GM04504 (cell line): Measurements from ENCODE around the gene ATG7.

ENCODE experiments used
- DNase-seq: peaks from one replicate; pipeline ENCODE4 v3.0.0-alpha.2; 2012; ENCODE audit warnings: low read depth

Gene ATG7

GRCh38 chr3:11362600-11362999 is 90.4 kb downstream of the ATG7 start:
- DNase-seq = peak; percentile 35

DNA sequence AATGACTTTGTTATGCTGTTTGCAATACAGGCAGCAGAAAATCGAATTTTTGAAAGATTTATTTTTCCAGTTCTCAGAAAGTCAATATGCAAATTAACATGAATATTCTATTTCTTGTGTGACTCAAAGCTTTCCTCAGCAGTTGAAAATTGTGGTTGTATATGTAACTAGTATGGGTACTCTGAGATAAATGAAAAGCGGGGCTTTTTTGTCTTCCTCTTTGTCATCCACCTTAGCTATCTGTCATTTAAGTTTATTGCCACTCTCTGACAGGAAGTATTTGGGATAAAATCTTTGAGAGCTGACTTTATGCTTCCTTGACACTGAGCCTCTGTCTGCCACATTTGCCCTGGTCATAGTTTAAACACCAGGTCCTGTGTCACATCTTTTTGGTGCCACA is 91.5 kb downstream of the ATG7 start:
- DNase-seq = no peak

GRCh38 chr3:11364181-11364580 is 92.0 kb downstream of the ATG7 start:
- peak; percentile 28 for DNase-seq

DNA sequence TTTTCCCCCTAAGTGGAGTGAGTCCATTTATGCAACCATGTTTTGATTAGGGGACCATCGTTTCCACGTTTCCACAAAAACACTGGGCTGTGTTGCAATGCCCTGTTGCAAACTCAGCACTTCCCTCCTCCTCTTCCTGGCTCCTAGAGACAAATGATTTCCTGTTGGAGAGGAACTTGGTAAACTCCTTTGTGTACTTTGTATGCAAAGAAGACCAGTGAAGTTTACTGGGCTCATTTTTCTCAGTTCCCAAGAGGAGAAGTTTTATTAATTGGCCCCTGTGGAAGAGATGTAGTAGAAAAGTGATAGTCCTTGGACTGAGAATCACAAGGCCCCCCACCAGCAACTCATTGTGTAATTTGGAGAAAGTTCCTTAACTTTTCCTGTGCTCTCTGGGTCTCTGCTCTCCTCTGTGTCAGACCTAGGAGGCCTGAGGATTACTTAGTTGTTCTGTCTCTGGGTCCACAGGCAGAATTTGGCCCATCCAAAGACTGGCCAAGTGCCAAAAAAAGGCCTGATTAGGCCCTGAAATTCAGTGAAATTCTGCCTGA is 95.0 kb downstream of the ATG7 start:
- peak; percentile 44 for DNase-seq

DNA sequence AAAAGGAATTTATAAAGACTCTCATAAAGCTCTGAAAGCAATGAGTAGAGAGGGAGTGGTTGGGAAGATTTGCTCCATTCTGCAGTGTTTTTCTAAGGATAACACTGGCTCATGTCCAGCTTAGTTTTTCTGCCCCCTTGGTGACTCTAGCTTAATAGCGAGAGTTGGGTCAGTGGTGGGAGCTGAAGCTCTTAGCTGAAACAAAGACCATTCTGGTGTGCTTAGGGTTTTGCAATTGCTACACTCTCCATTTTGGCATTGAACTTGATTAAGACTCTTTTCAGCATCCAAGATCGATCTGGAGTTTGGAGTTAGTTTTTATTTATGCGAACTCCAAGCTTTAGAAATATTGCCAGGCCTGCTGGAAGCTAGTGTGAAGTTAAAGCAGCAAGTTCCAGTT is 98.0 kb downstream of the ATG7 start:
- no peak for DNase-seq

GRCh38 chr3:11370966-11371365 is 98.8 kb downstream of the ATG7 start:
- no peak for DNase-seq

GRCh38 chr3:11371747-11372146 is 99.5 kb downstream of the ATG7 start:
- no peak for DNase-seq

DNA sequence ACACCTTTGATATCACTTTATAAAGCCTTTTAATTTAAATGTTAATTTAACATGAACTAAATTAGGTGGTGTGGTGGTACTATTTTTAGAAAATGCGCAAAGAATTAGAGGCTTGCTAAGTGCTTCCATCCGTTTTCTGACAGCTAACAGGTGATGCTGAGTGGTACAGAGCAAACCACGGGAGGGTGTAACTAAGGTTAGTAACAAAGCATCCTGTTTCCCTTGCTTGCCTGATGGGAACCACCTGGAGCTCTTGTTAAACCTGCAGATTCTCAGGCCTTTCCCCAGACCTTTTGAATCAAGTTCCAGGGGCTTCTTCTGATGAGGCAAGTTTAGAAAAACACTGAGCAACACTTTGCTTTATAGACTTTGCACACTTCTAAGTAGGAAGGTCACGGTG is 101.0 kb downstream of the ATG7 start:
- no peak for DNase-seq

DNA sequence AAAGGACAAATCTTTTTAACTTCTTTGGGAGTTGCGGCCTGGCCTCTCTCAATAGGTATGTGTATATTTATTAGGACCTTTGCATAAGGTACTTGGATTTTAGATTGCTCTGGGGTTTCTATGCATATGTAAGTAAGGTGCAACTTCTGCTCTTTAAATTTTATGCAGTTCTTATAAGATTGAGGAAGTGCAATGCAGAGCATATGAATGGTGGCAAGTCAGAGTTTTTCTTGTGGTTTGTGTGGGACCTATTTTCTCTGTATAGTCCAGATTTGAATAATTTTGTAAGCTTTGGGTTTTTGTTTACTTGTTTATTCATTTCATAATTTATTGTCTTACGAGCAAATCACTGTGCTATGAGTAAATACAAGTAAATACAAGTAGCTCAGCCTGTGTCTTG is 101.5 kb downstream of the ATG7 start:
- DNase-seq = no peak

DNA sequence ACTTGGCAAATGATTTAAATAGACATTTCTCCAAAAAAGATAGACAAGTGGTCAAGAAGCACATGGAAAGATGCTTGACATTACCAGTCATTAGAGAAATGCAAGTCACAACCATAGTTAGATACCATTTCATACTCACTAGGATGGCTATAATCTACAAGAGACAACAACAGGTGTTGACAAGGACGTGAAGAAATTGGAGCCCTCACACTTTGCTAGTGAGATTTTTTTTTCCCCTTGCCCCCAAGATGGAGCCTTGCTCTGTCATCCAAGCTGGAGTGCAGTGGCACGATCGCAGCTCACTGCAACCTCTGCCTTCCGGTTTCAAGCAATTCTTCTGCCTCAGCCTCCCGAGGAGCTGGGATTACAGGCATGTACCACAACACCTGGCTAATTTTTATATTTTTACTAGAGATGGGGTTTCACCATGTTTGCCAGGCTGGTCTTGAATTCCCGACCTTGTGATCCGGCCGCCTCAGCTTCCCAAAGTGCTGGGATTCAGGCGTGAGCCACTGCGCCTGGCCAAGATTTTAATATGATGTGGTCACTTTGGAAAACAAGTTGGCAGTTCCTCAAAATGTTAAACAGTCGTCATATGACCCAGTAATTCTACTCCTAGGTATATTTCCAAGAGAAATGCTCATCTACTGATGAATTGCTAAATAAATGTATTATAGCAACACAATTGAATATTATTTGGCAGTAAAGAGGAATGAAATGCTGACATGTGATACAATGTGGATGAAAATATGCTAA is 103.3 kb downstream of the ATG7 start:
- DNase-seq = no peak

- DNase-seq = no peak
These were observed 105.5 kb downstream of the ATG7 start for GRCh38 chr3:11377719-11378118.

DNA sequence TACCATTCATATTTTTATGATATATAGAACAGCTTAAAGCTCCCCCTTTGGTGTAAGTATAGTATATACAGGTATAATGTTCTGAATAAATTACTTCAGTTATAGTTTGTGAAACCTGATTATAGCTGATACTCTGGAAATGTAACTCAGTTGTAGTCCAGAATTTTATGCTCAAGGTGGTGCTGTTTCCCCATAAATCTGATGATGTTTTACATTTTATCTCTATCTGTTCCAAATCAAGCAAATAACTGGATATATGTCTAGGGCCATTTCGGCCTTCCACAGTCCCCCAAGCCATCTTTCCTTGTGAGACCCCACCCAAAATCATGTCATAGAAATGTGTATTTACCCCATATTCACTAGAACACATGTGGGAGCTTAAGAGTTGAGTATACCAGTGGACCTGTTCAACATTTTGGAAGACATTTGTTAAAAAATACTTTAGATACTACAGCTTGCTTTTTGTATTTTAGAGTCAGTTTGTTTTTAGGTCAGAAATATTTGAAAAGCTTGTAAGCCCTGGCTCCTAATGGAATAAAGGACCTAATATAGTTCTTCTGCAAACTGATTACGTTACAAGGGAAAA is 107.1 kb downstream of the ATG7 start:
- DNase-seq = peak; percentile 25

DNA sequence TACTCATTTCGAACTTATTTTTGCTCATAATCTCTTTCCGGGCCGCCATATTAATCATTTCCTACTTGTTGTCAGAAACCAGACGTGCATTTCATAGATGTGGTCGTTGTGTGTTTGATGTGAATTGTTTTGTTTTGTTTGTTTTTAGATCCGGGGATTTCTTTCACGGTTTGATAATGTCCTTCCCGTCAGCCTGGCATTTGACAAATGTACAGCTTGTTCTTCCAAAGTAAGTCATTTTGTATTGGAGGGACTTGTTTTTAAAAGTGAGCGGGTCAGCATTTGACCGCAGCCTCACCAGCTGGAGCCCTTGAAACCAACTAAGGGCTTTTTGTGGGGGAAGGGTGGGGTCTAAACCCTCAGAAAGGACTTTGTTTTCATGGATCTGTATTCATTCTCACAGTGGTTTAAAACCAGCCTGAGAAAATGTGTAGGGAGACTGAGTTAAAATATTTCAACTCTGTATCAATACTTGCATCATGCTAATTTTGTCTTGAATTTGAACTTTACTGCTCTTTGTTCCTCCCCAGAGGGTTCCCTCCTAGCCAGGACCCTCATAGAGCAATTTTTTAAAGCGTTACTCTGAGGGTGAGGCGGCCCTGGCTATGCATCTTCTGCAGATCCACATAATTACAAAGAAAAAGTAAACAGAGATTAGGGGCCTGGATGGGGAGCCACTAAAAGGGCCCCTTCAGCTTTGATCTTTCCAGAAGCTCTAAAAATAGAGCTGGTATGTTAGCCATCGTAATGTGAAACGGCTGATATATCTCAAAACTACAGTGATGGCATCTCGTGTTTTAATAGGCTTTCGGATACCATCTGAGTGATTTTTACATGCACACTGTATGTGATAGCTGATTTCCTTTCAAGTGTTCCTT is 107.9 kb downstream of the ATG7 start:
- DNase-seq = no peak

DNA sequence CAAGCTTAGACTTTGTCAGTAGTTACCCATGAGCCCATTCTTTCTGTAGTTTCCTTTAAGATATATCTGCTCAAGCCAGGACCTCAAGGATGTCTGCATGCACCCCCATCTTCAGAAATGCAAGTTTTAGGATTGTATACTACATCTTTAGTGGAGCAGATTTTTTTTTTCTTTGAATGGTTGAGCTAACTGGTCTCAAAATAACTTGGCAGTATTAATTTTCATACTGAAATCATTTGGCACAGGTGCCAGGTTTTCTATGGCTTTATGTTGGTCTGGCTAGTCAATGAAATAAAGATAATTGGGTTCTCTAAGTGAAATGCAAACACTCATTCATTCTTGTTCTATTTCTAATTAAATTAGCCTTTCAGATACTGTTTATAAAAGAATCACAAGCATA is 108.9 kb downstream of the ATG7 start:
- DNase-seq = no peak

GRCh38 chr3:11381563-11381962 is 109.4 kb downstream of the ATG7 start:
- no peak for DNase-seq

GRCh38 chr3:11382146-11382745 is 110.0 kb downstream of the ATG7 start:
- no peak for DNase-seq

- no peak for DNase-seq
These were observed 111.9 kb downstream of the ATG7 start for GRCh38 chr3:11384074-11384473.

- DNase-seq = no peak
These were observed 113.1 kb downstream of the ATG7 start for GRCh38 chr3:11385326-11385725.

GRCh38 chr3:11385891-11386290 is 113.7 kb downstream of the ATG7 start:
- no peak for DNase-seq

- DNase-seq = peak; percentile 24
These were observed 114.4 kb downstream of the ATG7 start for GRCh38 chr3:11386465-11387113.

DNA sequence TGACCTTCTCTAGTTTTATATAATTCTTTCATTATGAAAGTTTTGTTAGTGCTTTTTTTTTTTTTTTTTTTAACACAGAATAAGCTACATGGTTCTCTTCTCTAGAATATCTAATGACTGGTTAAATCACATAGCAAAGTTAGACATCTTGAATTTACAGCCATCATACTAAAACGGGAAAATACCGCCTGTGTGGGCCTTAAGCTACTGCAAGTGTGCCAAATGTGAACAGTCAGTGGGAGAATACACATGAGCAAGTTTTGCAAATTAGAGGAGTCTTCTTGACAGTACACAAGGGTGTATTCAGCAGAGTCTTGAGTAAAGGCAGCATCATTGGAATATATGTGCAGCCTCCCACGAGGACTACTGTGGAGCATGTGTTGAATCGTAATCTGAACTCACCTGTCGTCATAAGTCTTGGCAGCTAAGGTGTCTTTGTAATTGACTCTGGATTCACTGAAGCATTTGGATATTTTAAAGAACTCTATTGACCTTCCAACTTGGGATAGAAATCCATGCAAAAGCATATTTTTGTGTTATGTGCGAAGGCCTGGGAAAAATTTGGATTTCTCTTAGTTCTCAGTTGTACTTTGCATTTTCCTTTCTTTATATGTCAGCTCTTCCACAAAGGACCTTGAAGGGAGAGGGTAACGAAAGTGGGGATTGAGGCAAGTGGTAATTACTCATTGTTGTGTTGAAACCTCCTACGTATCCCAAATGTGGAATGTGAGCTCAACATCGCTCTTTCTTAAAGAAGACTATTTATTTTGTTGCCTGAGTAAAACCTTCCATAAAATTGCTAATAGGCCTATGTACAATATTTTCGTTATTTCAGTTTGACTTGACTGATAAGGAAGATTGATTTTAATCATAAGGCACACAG is 117.4 kb downstream of the ATG7 start:
- no peak for DNase-seq
